Naive thymus-derived CD4-positive, alpha-beta T cell (primary cell): Measurements from ENCODE around the gene GSTM2. TPM values are rescaled to one million over a fixed set of nuclear protein-coding genes. Genes with fewer than 3 reads are reported as not detected.

ENCODE experiments used
- ATAC-seq: fragments of 150-1000 bp; cut with Tn5 transposase; 2 replicates; pipeline ENCODE4 v1.10.0; 2021; ENCODE audit warnings: mild to moderate bottlenecking, moderate library complexity
- CTCF ChIA-PET: fragments of 350-600 bp; sonication (Branson Sonifier 250); formaldehyde crosslinking; loops from one replicate; lab custom pipeline; 2021; ENCODE audit warnings: antibody characterized with exemption; lab: Charles Lee
- POLR2A ChIA-PET: fragments of 350-600 bp; sonication (Branson Sonifier 250); formaldehyde crosslinking; loops from one replicate; lab custom pipeline; 2021; ENCODE audit warnings: antibody characterized with exemption, inconsistent platforms; lab: Charles Lee
- DNase-seq, 9 donors: peaks; one replicate each; pipeline versions ENCODE4 v3.0.0 to v3.0.0-alpha.2; 2020 to 2022; ENCODE audit warnings: mixed read lengths in 1 of 9
- H3K27ac ChIP-seq: one replicate; pipeline ENCODE4 v1.7.0; 2013; ENCODE audit warnings: mild to moderate bottlenecking, low read depth, low read length, moderate library complexity
- H3K27me3 ChIP-seq, 2 donors: one replicate each; pipeline ENCODE4 v1.7.0; 2013; ENCODE audit warnings: low read length in 2 of 2, mild to moderate bottlenecking in 2 of 2, moderate library complexity in 2 of 2; ENCODE audit not compliant: control insufficient read depth in 2 of 2, insufficient read depth in 2 of 2
- H3K36me3 ChIP-seq, 3 experiments: 1 replicate in 2 of 3; 2 replicates in 1 of 3; pipeline ENCODE4 v1.7.0; 2013; ENCODE audit warnings: low read length in 3 of 3, mild to moderate bottlenecking in 3 of 3, moderate library complexity in 1 of 3; ENCODE audit not compliant: insufficient read depth in 3 of 3, control insufficient read depth in 2 of 3
- H3K4me1 ChIP-seq, 2 donors: one replicate each; pipeline ENCODE4 v1.7.0; 2013; ENCODE audit warnings: low read length in 2 of 2, mild to moderate bottlenecking in 2 of 2, moderate library complexity in 1 of 2; ENCODE audit not compliant: control insufficient read depth in 2 of 2, insufficient read depth in 2 of 2
- H3K4me3 ChIP-seq: 2 replicates; pipeline ENCODE4 v1.7.0; 2013; ENCODE audit warnings: mild to moderate bottlenecking, low read length
- H3K9me3 ChIP-seq, 3 experiments: 1 replicate in 2 of 3; 2 replicates in 1 of 3; pipeline ENCODE4 v1.7.0; 2013; ENCODE audit warnings: low read length in 3 of 3; ENCODE audit not compliant: control insufficient read depth in 2 of 3
- H3K27ac Mint-ChIP-seq, 9 donors: one replicate each; pipeline ENCODE4 v1.8.0; 2020 to 2022; ENCODE audit warnings: mixed read lengths in 9 of 9, mild to moderate bottlenecking in 8 of 9, moderate library complexity in 5 of 9, inconsistent platforms in 2 of 9
- H3K27me3 Mint-ChIP-seq, 5 donors: one replicate each; pipeline ENCODE4 v1.8.0; 2021 to 2022; ENCODE audit warnings: mixed read lengths in 5 of 5, mild to moderate bottlenecking in 1 of 5
- H3K36me3 Mint-ChIP-seq, 5 donors: one replicate each; pipeline ENCODE4 v1.8.0; 2020 to 2022; ENCODE audit warnings: mixed read lengths in 5 of 5, mild to moderate bottlenecking in 3 of 5, inconsistent platforms in 1 of 5
- H3K4me1 Mint-ChIP-seq, 7 donors: one replicate each; pipeline ENCODE4 v1.8.0; 2020 to 2022; ENCODE audit warnings: mixed read lengths in 7 of 7, mild to moderate bottlenecking in 3 of 7, inconsistent platforms in 1 of 7
- H3K4me3 Mint-ChIP-seq, 10 donors: one replicate each; pipeline ENCODE4 v1.8.0; 2020 to 2022; ENCODE audit warnings: mild to moderate bottlenecking in 10 of 10, mixed read lengths in 10 of 10, moderate library complexity in 6 of 10, inconsistent platforms in 2 of 10
- H3K9me3 Mint-ChIP-seq, 11 donors: one replicate each; pipeline ENCODE4 v1.8.0; 2020 to 2022; ENCODE audit warnings: mixed read lengths in 11 of 11, mild to moderate bottlenecking in 4 of 11, inconsistent platforms in 1 of 11, moderate library complexity in 1 of 11
- intact Hi-C, 2 donors: fragments of 100-400 bp; cut with micrococcal nuclease; formaldehyde crosslinking; loops; one replicate each; pipeline ENCODE4 v1.15.1; 2023
- polyA plus RNA-seq, 2 donors: library from polyadenylated mRNA; unstranded; fragments of 300-500 nt; fragmentation: Illumina TruSeq; gene quantifications; one replicate each; pipeline ENCODE4 v1.2.3, GENCODE V29; 2021
- total RNA-seq, 6 experiments: library from RNA in 5 of 6; stranded (reverse) in 5 of 6; gene quantifications; 1 replicate in 5 of 6; 2 replicates in 1 of 6; pipeline ENCODE4 v1.2.3 and lab custom pipeline; 2021 to 2026

The GSTM2 gene
- total and polyA plus RNA-seq, 7 experiments from 2014 or later: 52.2 to 201 (median 72.2) TPM

DNA sequence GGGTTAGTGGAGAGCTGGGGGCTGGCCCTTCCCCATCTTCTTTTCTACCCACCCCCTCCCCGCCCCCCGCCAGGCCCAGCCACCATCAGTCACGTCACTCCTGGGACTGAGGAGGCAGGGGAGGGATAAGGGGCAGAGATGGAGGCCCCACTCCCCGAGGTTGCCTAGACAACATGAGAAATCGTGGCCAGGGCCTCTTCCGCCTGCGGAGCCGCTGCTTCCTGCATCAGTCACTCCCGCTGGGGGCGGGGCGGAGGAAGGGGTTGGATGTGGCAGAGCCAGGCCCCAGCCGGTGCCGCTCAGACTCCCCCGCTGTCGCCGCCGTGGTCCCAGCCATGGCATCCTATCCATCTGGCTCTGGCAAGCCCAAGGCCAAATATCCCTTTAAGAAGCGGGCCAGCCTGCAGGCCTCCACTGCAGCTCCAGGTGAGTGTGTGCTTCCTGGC is 47.0 kb upstream of the GSTM2 start:
- ChIA-PET CTCF (interaction anchor here (0.9 to 1.6 kb wide), 4 partner anchors 10 to 130 kb away, joined by 3 to 9 read pairs (median 4); partner anchors contain the start of gene CYB561D1), POLR2A (interaction anchor here (1.1 to 3.4 kb wide), 5 partner anchors 10 to 137 kb away, joined by 4 to 52 read pairs (median 4); partner anchors contain the start of genes ATXN7L2 and GNAI3)
- Histone ChIP-seq H3K4me3 (peak overlapping the region; percentile 78), H3K4me1 (peaks cover 14 to 43% of the 10 kb centered on the region in 2 donors), H3K9me3 (no peaks in the 10 kb centered on the region), H3K27ac (peak overlapping the region; percentile 90), H3K36me3 (peaks cover 0 to 9% (median 0%) of the 10 kb centered on the region in 3 experiments), H3K27me3 (no peaks in the 10 kb centered on the region)
- peak; percentile 90 for ATAC-seq
- H3K4me1 Mint-ChIP-seq: peaks cover 52 to 79% (median 68%) of the 10 kb centered on the region in 7 donors
- peak overlapping the region; percentile 92 to 98 (median 96) for H3K27ac Mint-ChIP-seq
- peak overlapping the region; percentile 90 to 98 (median 94) for H3K4me3 Mint-ChIP-seq
- H3K27me3 Mint-ChIP-seq: no peaks in the 10 kb centered on the region
- DNase-seq: peak; percentile 92 to 98 (median 95)
- H3K9me3 Mint-ChIP-seq: no peaks in the 10 kb centered on the region
- intact Hi-C loops: loop anchor here (1.0 to 5.0 kb wide), 9 partner anchors 73 to 408 kb away; partner anchors contain the start of genes AHCYL1 (in 2 of the 2), GNAI3 (in 2 of the 2), ATXN7L2 (in 1 of the 2) and CSF1 (in 1 of the 2)
- H3K36me3 Mint-ChIP-seq: peaks cover 0 to 4% (median 0%) of the 10 kb centered on the region in 5 donors

DNA sequence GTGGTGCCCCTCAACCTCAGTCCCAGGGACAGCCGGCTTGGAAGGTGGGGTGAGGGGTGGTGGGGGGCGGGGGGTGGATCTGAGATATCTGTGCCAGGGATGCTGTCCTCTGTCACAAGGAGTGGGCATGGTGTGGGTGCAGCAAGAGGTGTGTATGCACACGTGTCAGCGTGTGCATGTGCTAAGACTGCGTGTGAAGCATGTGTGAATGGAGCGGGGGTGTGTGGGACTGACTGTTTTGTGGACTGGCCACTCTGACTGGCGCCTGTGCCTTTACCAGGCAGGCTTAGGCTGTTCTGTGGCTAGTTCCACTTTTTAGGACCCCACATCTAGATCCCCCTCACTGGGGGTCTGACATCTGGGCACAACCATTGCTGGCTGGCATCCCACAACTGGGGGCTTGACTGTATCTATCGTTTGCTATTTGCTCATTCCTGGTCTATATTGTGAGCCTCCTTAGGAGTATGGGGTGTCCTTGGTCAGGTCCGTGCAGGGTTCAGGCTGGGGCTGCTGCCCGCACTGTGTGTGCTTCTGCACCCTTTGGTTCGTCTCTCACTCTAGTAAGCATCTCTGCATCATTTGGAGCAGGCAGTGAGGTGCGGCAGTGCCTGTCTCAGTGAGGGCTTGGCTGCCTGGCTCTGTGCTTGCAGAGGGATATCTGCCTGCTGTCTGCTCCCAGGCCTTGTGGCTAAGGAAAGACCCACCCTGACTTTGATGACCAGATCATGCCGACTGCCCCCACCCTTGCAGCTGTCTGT is 46.3 kb upstream of the GSTM2 start:
- H3K27ac Mint-ChIP-seq: peak overlapping the region; percentile 92 to 98 (median 96)
- no peaks in the 10 kb centered on the region for H3K27me3 Mint-ChIP-seq
- intact Hi-C loops: loop anchor here (1.0 to 5.0 kb wide), 8 partner anchors 73 to 409 kb away; partner anchors contain the start of genes AHCYL1 (in 1 of the 2), ATXN7L2 (in 1 of the 2), CSF1 (in 1 of the 2) and CYB561D1 (in 1 of the 2)
- H3K4me3 Mint-ChIP-seq: peak overlapping the region; percentile 90 to 98 (median 94)
- no peaks in the 10 kb centered on the region for H3K9me3 ChIP-seq
- H3K27ac ChIP-seq: peak overlapping the region; percentile 90
- H3K4me1 ChIP-seq: peaks cover 14 to 43% of the 10 kb centered on the region in 2 donors
- peaks cover 47 to 74% (median 61%) of the 10 kb centered on the region in 7 donors for H3K4me1 Mint-ChIP-seq
- ATAC-seq: no peak
- no peaks in the 10 kb centered on the region for H3K27me3 ChIP-seq
- no peaks in the 10 kb centered on the region for H3K9me3 Mint-ChIP-seq
- POLR2A ChIA-PET: interaction anchor here (1.0 to 3.4 kb wide), 2 partner anchors 14 to 73 kb away, joined by 3 to 52 read pairs; partner anchors contain the start of gene GNAI3
- CTCF ChIA-PET: interaction anchor here (1.3 to 3.2 kb wide), 2 partner anchors 18 to 78 kb away, joined by 3 to 23 read pairs; no protein-coding TSS in a partner anchor
- peaks cover 0 to 16% (median 0%) of the 10 kb centered on the region in 3 experiments for H3K36me3 ChIP-seq
- DNase-seq: no peak
- H3K36me3 Mint-ChIP-seq: peaks cover 0 to 8% (median 0%) of the 10 kb centered on the region in 5 donors
- peak overlapping the region; percentile 78 for H3K4me3 ChIP-seq

DNA sequence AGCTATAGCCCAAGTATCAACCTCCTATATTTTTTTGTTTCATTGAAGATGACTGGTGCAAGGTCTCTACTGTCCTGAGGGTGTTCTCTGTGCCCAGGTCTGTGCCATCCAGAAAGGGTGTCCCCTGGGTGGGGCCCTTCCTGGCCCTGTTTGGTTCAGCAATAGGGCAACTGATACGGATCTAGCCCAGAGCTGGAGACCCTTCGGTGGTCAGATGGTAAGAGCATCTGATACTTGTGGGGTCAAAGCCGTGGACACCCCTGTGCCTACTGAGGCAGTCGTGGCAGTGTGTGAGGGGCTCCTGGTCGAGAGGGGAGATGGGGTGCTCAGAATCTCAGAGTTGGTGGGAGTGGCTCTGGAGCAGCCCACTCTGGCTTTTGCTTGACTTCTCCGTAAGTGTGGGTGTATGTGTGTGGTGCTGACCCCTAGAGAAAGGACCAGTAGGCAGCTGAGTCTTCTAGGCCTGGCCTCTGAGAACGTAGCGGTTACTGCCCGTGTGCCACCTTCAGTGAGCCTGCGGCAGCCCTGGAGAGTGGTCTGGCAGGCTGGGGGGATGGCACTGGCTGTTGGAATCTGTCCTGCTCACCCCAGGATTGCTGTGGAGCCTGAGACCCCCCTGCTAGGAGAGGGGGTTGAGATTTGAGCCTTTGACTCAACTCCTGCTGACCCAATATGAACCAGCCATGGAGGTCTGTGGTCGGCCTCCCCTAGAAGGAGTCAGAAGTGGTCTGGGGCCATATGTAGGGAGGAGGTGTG is 45.5 kb upstream of the GSTM2 start:
- ChIA-PET CTCF (interaction anchor here (1.3 to 3.2 kb wide), 2 partner anchors 17 to 78 kb away, joined by 3 to 23 read pairs; no protein-coding TSS in a partner anchor), POLR2A (interaction anchor here (1.0 to 3.4 kb wide), 4 partner anchors 13 to 76 kb away, joined by 3 to 52 read pairs (median 10); partner anchors contain the start of gene GNAI3)
- no peak for ATAC-seq

DNA sequence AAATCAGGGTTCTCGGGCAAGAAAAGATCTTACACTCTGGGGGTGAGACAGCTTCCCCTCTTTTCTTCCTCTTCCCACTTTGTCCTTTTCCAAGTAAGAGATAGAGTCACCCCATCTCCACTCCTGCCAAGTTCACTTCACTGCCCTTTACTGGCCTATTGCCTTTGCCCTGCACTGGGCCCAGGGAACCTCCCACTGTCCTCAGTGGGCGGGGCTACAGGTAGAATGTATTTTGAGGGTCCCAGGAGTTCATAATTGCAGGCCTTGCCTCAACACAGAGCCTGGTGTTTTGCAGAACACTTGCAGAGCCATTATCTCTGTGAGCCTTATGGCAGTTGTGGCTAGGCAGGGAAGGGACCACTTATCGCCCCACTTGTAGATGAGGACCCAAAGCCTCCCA is 45.0 kb upstream of the GSTM2 start:
- H3K27ac ChIP-seq: peak overlapping the region; percentile 90
- POLR2A ChIA-PET: interaction anchor here (1.0 to 2.2 kb wide), 3 partner anchors 13 to 77 kb away, joined by 3 to 16 read pairs (median 3); partner anchors contain the start of gene GNAI3
- Mint-ChIP-seq H3K9me3 (no peaks in the 10 kb centered on the region), H3K36me3 (peaks cover 0 to 10% (median 0%) of the 10 kb centered on the region in 5 donors), H3K4me1 (peaks cover 40 to 64% (median 54%) of the 10 kb centered on the region in 7 donors), H3K4me3 (peak overlapping the region; percentile 90 to 98 (median 94)), H3K27ac (peak overlapping the region; percentile 70 to 98 (median 96)), H3K27me3 (no peaks in the 10 kb centered on the region)
- ATAC-seq: no peak
- peaks cover 14 to 43% of the 10 kb centered on the region in 2 donors for H3K4me1 ChIP-seq
- peaks cover 0 to 30% (median 6%) of the 10 kb centered on the region in 3 experiments for H3K36me3 ChIP-seq
- intact Hi-C loops: loop anchor here in 1 of 2 donors (5.0 kb wide), 1 partner anchor 289 kb away; the partner anchor contains the start of gene CSF1
- no peak for DNase-seq
- peak overlapping the region; percentile 78 for H3K4me3 ChIP-seq
- no peaks in the 10 kb centered on the region for H3K27me3 ChIP-seq
- H3K9me3 ChIP-seq: no peaks in the 10 kb centered on the region
- CTCF ChIA-PET: interaction anchor here (1.3 to 3.2 kb wide), 2 partner anchors 16 to 79 kb away, joined by 3 to 23 read pairs; no protein-coding TSS in a partner anchor

More for the DNA sequence above, 45.5 kb upstream of the GSTM2 start:
- Histone ChIP-seq H3K4me3 (peak overlapping the region; percentile 78), H3K36me3 (peaks cover 0 to 24% (median under 1%) of the 10 kb centered on the region in 3 experiments), H3K27me3 (no peaks in the 10 kb centered on the region), H3K4me1 (peaks cover 14 to 43% of the 10 kb centered on the region in 2 donors), H3K9me3 (no peaks in the 10 kb centered on the region), H3K27ac (peak overlapping the region; percentile 90)
- Mint-ChIP-seq H3K9me3 (no peaks in the 10 kb centered on the region), H3K27me3 (no peaks in the 10 kb centered on the region), H3K4me1 (peaks cover 43 to 67% (median 55%) of the 10 kb centered on the region in 7 donors), H3K4me3 (peak overlapping the region; percentile 90 to 98 (median 94)), H3K36me3 (peaks cover 0 to 8% (median 0%) of the 10 kb centered on the region in 5 donors), H3K27ac (peak overlapping the region; percentile 92 to 98 (median 96))
- no peak for DNase-seq
- intact Hi-C loops: loop anchor here in 1 of 2 donors (5.0 kb wide), 1 partner anchor 290 kb away; the partner anchor contains the start of gene CSF1

DNA sequence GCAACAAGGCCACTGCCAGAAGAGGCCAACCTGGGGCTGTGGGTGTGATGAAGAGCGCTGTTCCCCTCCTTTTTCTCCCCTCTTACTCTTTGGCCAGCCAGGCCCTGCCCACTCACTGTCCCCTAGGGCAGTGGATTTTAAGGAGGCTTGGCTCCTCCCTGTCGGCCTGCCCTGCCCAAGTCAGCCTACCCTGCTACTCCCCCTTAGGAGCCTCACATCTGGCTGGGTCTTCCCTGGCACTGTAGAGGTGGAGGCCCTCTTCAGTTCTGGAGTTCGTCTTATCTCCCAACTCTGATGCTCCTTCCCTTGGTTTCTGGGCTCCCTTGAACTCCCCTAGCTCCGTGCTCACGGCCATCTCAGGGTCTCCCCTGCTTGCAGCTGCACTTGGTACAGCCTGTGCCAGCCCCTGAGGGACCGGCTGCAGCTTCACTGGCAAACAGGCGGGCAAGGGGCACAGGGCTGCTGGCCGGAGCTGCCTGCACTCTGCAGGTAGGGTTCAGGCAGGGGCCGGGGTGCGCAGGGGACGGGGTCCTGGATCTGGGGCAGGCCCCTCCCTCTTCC is 44.2 kb upstream of the GSTM2 start:
- Mint-ChIP-seq H3K9me3 (no peaks in the 10 kb centered on the region), H3K4me1 (peaks cover 39 to 60% (median 50%) of the 10 kb centered on the region in 7 donors), H3K36me3 (peaks cover 0 to 11% (median 0%) of the 10 kb centered on the region in 5 donors), H3K4me3 (peak overlapping the region; percentile 70 to 98 (median 91)), H3K27me3 (no peaks in the 10 kb centered on the region), H3K27ac (peak overlapping the region; percentile 84 to 98 (median 93))
- ATAC-seq (no peak), DNase-seq (no peak)
- H3K27ac ChIP-seq: peak overlapping the region; percentile 90
- ChIA-PET POLR2A (interaction anchor here (0.7 to 2.2 kb wide), 4 partner anchors 10 to 1252 kb away, joined by 4 to 16 read pairs (median 4); partner anchors contain the start of genes GNAI3 and GPR61), CTCF (interaction anchor here (1.1 to 3.2 kb wide), 3 partner anchors 11 to 77 kb away, joined by 4 to 23 read pairs (median 4); no protein-coding TSS in a partner anchor)
- no peaks in the 10 kb centered on the region for H3K9me3 ChIP-seq
- intact Hi-C loops: loop anchor here in 1 of 2 donors (5.0 kb wide), 1 partner anchor 289 kb away; the partner anchor contains the start of gene CSF1
- peaks cover 0 to 37% (median 8%) of the 10 kb centered on the region in 3 experiments for H3K36me3 ChIP-seq
- H3K27me3 ChIP-seq: no peaks in the 10 kb centered on the region
- H3K4me3 ChIP-seq: peak overlapping the region; percentile 18
- H3K4me1 ChIP-seq: peaks cover 14 to 43% of the 10 kb centered on the region in 2 donors
